Subcutaneous adipose tissue (tissue), 4 donors: ENCODE measurements around the gene EFEMP1. TPM values are rescaled to one million over a fixed set of nuclear protein-coding genes. Genes with fewer than 3 reads are reported as not detected.

Experiments used
- total RNA-seq, 4 donors: library from RNA; depleted of rRNA; stranded (reverse); fragments of >200 nt; gene quantifications; one replicate each; pipeline ENCODE4 v1.1.0, GENCODE V29; 2016
- TF ChIP-seq, protein P1 (sequence below): fragments of 450-650 bp; IDR thresholded peaks from one replicate; pipeline ENCODE4 v1.5.1; 2016; ENCODE audit warnings: low read depth, mild to moderate bottlenecking, control low read depth, antibody characterized with exemption, moderate library complexity

EFEMP1 gene
- total RNA-seq, 4 donors from 2014 or later = 163 to 424 (median 345) TPM

DNA sequence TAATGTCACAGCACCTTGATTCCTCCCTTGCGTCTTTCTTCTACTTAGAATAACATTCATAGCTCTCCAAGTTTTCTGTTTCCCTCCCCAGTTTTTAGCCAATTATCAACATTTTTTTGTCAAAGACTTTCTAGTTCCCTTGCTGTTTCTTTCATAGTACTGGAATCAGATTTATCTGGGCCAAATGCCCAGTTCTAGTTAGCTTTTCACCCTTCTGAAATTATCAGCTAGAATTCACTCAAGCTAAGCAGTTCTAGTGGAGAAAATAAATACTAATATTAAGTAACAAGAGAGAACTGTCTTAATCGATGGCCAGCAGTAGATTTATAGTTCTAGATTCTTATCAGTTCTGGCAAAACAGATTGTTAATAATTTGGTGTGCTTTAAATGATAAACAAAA lies 36.2 kb downstream of the EFEMP1 start:
- TF ChIP-seq, protein P1, sequence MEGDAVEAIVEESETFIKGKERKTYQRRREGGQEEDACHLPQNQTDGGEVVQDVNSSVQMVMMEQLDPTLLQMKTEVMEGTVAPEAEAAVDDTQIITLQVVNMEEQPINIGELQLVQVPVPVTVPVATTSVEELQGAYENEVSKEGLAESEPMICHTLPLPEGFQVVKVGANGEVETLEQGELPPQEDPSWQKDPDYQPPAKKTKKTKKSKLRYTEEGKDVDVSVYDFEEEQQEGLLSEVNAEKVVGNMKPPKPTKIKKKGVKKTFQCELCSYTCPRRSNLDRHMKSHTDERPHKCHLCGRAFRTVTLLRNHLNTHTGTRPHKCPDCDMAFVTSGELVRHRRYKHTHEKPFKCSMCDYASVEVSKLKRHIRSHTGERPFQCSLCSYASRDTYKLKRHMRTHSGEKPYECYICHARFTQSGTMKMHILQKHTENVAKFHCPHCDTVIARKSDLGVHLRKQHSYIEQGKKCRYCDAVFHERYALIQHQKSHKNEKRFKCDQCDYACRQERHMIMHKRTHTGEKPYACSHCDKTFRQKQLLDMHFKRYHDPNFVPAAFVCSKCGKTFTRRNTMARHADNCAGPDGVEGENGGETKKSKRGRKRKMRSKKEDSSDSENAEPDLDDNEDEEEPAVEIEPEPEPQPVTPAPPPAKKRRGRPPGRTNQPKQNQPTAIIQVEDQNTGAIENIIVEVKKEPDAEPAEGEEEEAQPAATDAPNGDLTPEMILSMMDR = no peak

DNA sequence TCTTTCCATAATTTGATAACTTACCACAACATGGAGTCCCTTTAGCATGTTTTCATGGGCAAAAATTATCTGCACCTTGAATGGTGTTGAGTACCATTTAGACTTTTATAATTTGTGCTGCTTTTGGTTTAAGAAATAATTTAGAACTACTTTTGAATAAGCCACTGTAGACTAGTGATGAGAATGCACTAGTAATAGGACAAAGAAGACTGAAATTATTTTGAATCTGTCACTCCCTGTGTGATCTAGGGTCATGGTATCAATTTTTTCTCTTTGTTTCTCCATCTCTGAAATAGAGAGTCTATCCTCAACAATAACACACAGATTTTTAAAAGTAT lies 37.7 kb downstream of the EFEMP1 start:
- TF ChIP-seq, protein P1 = no peak

DNA sequence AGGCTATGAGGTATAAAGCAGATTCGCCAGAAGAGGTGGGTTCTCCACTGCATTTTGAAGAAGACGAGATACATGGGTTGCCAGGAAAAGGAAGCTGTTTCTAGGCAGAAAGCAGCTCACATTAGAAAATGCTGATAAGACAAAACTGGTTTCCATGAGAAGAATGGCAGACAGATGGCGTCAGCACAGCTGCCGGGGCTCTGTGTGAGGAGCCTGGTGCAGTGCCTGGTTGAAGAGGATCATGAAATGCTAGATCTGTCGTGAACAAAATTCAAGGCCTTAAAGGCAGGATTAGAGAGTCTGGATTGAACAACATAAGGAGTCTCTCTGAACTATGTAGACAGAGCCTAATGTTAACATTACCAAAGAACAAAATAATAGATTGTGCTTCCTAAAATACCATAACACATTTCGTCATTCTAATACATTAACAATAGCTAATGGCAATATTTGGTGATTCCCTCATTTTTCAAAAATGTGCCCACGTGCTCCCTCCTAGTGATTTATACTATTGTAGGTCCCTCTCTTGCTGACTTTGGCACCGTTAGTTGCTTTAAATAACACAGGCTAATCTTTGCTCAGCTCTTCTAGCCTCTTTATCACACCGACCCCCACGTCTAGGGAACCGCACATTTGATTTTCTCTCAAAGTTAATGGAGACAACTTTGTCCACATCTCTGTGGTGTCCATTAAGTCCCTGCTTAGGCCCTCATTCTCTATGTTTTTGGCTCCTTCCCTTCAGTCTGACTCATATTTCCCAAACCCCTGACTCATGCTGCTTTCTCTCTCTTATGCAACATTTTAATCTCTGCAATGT lies 38.2 kb downstream of the EFEMP1 start:
- TF ChIP-seq, protein P1 = no peak

DNA sequence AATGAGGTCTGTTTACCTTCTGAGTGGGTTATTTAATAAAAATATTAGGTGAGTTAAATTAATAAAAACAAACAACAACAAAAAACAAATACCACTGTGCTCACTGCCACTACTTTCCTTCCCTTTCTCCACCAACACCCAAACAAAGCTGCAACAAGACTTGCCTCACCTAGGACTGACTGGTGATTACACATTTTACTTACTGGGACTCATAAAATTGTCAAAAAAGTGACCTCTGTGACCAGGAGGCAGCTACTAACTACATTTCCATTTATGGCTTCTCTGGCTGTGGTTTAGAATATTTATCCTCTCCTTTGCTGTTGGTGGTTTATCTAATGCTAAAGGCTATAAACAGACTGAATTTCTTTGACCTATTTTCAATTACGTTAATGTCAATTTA lies 39.8 kb downstream of the EFEMP1 start:
- TF ChIP-seq, protein P1 = no peak

DNA sequence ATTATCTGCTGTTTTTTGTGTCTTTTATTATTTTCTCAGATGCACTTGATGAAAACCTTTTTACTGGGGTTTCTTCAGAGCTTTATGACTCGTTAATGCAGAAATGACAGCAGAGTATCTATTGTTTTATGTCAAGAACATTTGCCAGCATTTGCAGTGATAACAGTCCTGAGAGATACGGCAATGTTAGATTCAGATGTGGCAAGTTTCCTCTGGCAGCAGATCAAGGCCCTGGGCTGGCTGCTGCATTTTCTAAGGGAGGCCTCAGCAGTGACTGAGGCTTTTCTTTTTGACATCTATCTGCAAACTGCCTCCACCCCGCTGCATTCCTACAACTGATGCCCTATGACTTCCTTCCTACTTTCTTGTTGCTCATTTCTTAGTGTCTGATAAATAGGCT lies 40.2 kb downstream of the EFEMP1 start:
- TF ChIP-seq, protein P1 = no peak

DNA sequence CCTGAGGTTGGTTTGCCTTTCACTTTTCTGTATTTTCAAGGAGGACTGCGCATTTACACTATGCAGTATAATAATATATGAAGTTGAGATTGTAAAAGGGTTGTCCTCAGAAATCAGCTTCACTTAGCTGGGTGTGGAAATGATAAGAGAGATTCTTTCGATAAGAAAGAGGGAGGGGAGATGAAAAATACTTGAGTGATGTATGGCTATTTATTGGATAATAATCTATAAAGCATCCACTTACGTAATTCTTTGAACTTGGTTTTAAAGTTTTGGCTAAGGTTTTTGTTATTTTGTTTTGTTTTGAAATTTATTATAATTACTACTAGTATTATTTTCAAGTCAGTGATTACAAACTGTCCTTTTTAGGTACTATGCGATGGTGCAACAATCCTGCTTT lies 40.6 kb downstream of the EFEMP1 start:
- TF ChIP-seq, protein P1 = no peak

DNA sequence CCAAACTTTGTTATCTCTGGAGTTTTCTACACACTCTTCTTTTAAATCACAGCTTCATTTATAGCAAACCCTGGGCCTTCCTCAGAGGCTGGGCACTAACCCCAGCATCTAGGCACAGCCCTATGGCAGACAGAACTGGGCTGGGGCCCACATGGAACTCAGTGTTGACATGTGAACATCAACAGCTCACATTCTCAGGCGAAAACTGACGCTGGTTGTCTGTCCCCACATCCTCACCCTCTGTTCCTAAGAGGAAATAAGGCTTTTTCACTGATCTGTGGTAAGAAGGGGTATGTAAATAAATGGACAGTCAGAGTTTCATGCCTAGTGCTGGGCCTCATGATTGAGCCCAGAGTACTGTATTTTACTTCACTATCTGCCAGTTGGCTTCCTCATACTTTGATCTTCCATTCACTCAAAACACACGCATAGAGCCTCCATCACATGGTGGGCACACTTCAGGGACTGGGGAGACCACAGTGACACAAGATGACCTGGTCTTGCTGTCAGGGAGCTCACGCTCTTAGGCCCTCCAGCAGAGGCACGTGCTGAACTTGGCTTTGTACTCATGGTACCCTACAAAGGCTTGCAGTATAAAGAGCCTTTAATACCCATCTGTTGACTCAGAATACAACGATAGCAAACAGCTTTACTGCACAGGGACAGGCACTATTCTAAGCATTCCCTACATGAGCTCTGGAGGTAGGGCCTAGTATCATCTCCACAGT lies 43.0 kb downstream of the EFEMP1 start:
- TF ChIP-seq, protein P1 = no peak
